ENCODE data around the gene FMNL2.

The FMNL2 gene

DNA sequence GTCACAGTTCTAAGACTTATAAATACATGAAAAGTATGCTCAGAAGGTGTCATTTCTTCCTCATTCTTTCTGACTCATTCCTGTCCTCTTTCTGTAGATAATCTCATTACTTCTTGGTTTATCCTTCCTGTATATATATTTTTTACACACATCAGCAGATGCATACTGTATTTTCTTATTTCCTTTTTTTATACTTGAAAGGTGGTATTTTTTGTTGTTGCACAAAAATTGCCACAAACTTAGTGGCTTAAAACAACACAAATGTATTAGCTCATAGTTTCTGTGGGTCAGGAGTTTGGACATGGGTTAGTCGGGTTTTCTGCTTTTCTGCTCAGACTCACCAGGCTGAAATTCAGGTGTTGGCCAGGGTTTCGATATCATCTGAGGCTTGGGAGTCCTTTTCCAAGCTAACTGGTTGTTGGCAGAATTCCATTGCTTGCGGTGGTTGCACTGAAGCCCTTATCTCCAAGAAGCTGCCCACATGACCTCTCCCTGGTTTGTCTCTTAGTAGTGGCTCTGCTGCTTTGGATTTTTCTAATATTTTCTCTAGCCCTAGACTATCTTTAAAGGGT is 162.6 kb downstream of the FMNL2 start:
- no peak overlapping the region for H3K27ac ChIP-seq (ENCODE audit: low read depth, low read length)
- no peak overlapping the region for H3K9ac ChIP-seq (ENCODE audit: low read length)
- no peak overlapping the region for H3K4me3 ChIP-seq (ENCODE audit: insufficient read depth, low read length, poor library complexity, severe bottlenecking)
- no peaks in the 10 kb centered on the region for H3K79me2 ChIP-seq (ENCODE audit: insufficient read depth, low read length)
- H3F3A ChIP-seq (ENCODE audit: insufficient read depth): no peaks in the 10 kb centered on the region
- H3K9me3 ChIP-seq (ENCODE audit: insufficient read depth, low read length): no peaks in the 10 kb centered on the region
- H3K36me3 ChIP-seq (ENCODE audit: low read length): no peaks in the 10 kb centered on the region
- H4K20me1 ChIP-seq (ENCODE audit: low read depth, low read length): no peaks in the 10 kb centered on the region
- no peaks in the 10 kb centered on the region for H3K9me2 ChIP-seq (replicated peaks; ENCODE audit: insufficient read depth, low read length)
- no peak overlapping the region for H2AFZ ChIP-seq (ENCODE audit: low read depth, low read length, severe bottlenecking)
- H3K27me3 ChIP-seq (ENCODE audit: low read length): no peaks in the 10 kb centered on the region
- no peak overlapping the region for H3K4me2 ChIP-seq (ENCODE audit: low read depth, low read length, poor library complexity, severe bottlenecking)
- TF ChIP-seq EZH2phosphoT487 (conservative IDR thresholded peaks at IDR 0.05; ENCODE audit: low read length): no peak
- TF ChIP-seq, protein P1, sequence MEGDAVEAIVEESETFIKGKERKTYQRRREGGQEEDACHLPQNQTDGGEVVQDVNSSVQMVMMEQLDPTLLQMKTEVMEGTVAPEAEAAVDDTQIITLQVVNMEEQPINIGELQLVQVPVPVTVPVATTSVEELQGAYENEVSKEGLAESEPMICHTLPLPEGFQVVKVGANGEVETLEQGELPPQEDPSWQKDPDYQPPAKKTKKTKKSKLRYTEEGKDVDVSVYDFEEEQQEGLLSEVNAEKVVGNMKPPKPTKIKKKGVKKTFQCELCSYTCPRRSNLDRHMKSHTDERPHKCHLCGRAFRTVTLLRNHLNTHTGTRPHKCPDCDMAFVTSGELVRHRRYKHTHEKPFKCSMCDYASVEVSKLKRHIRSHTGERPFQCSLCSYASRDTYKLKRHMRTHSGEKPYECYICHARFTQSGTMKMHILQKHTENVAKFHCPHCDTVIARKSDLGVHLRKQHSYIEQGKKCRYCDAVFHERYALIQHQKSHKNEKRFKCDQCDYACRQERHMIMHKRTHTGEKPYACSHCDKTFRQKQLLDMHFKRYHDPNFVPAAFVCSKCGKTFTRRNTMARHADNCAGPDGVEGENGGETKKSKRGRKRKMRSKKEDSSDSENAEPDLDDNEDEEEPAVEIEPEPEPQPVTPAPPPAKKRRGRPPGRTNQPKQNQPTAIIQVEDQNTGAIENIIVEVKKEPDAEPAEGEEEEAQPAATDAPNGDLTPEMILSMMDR (IDR thresholded peaks at IDR 0.05; ENCODE audit: insufficient read depth, low read length, poor library complexity, severe bottlenecking): no peak

DNA sequence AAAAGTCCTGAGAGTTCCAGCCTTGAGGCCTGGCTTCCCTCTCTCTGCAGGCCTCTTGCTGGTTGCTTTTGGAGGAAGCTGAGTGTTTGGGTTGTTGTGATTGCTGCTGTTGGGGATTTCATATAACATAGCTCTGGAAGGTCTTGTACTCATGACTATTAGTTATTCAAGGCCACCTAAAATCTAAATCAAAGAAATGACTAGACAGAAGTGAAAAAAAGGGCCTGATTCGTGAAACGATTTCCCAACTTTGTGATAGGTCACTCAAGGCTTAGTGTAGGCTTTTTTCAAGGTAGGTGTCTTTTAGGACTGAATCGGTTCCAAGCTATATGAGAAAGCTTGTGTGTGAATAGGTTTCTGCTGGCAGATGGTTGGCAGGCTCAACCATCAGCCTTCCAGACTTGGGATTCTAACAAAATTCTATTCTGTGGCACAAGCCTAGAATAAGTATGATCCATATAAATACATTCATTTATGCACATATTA is 164.4 kb downstream of the FMNL2 start:
- no peaks in the 10 kb centered on the region for H3K9me2 ChIP-seq (replicated peaks; ENCODE audit: insufficient read depth, low read length)
- no peaks in the 10 kb centered on the region for H3K79me2 ChIP-seq (ENCODE audit: insufficient read depth, low read length)
- H4K20me1 ChIP-seq (ENCODE audit: low read depth, low read length): no peaks in the 10 kb centered on the region
- H3K4me3 ChIP-seq (ENCODE audit: insufficient read depth, low read length, poor library complexity, severe bottlenecking): no peak overlapping the region
- no peak overlapping the region for H3K27ac ChIP-seq (ENCODE audit: low read depth, low read length)
- H2AFZ ChIP-seq (ENCODE audit: low read depth, low read length, severe bottlenecking): no peak overlapping the region
- H3K27me3 ChIP-seq (ENCODE audit: low read length): no peaks in the 10 kb centered on the region
- TF ChIP-seq, protein P1 (IDR thresholded peaks at IDR 0.05; ENCODE audit: insufficient read depth, low read length, poor library complexity, severe bottlenecking): no peak
- no peak for TF ChIP-seq EZH2phosphoT487 (conservative IDR thresholded peaks at IDR 0.05; ENCODE audit: low read length)
- H3F3A ChIP-seq (ENCODE audit: insufficient read depth): no peaks in the 10 kb centered on the region
- H3K9me3 ChIP-seq (ENCODE audit: insufficient read depth, low read length): no peaks in the 10 kb centered on the region
- no peak overlapping the region for H3K9ac ChIP-seq (ENCODE audit: low read length)
- H3K36me3 ChIP-seq (ENCODE audit: low read length): no peaks in the 10 kb centered on the region
- H3K4me2 ChIP-seq (ENCODE audit: low read depth, low read length, poor library complexity, severe bottlenecking): no peak overlapping the region

DNA sequence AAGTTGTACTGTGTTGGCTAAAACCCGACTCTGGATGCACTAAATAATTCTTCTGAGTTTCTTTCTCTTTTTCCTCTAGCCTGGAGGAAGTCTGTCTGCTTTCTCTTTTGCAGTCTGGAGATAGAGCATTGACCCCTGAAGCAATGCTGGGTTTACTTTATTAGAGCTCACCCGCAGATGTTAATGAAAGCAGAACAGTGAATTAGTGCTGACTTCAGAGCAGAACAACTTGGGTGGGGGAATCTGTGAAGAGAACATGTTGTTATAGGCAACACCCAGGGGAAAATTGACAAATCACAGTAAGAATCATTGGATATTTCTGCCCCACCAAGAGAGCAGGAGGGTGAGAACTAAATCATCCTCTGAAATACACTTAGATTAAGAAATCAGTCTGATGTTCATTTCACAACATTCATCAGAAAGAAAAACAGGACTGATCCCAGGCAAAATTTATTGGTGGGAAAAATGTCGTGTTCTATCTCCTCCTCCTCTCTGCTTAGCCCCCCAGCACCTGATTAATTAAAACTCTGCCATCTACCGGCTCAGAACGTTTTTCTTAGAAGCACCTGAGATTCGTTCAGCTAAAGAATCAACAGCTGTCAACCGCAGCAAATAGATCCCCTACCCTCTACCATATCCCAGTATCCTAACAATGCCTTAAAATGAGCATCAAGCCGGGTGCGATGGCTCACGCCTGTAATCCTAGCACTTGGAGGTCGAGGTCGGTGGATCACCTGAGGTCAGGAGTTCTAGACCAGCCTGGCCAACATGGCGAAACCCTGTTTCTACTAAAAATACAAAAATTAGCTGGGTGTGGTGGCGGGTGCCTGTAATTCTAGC is 165.1 kb downstream of the FMNL2 start:
- TF ChIP-seq, protein P1 (IDR thresholded peaks at IDR 0.05; ENCODE audit: insufficient read depth, low read length, poor library complexity, severe bottlenecking): no peak
- TF ChIP-seq EZH2phosphoT487 (conservative IDR thresholded peaks at IDR 0.05; ENCODE audit: low read length): no peak
- Histone ChIP-seq H2AFZ (ENCODE audit: low read depth, low read length, severe bottlenecking) (no peak overlapping the region), H3K79me2 (ENCODE audit: insufficient read depth, low read length) (no peaks in the 10 kb centered on the region), H4K20me1 (ENCODE audit: low read depth, low read length) (no peaks in the 10 kb centered on the region), H3K27me3 (ENCODE audit: low read length) (no peaks in the 10 kb centered on the region), H3K9me2 (replicated peaks; ENCODE audit: insufficient read depth, low read length) (no peaks in the 10 kb centered on the region), H3K4me2 (ENCODE audit: low read depth, low read length, poor library complexity, severe bottlenecking) (no peak overlapping the region), H3K27ac (ENCODE audit: low read depth, low read length) (no peak overlapping the region), H3F3A (ENCODE audit: insufficient read depth) (no peaks in the 10 kb centered on the region), H3K36me3 (ENCODE audit: low read length) (no peaks in the 10 kb centered on the region), H3K9me3 (ENCODE audit: insufficient read depth, low read length) (no peaks in the 10 kb centered on the region), H3K9ac (ENCODE audit: low read length) (no peak overlapping the region), H3K4me3 (ENCODE audit: insufficient read depth, low read length, poor library complexity, severe bottlenecking) (no peak overlapping the region)

All from SU-DHL-6 (cell line).